NT2/D1 (cell line): ENCODE measurements around the gene TRPV6.

Experiments
- YY1 ChIP-seq: IDR thresholded peaks from 2 replicates; pipeline ENCODE4 v1.6.1; 2011; ENCODE audit not compliant: insufficient read length, insufficient read depth
- ZNF274 ChIP-seq: IDR thresholded peaks from 2 replicates; pipeline ENCODE4 v1.6.1; 2011; ENCODE audit warnings: mild to moderate bottlenecking, low read depth, low read length

DNA sequence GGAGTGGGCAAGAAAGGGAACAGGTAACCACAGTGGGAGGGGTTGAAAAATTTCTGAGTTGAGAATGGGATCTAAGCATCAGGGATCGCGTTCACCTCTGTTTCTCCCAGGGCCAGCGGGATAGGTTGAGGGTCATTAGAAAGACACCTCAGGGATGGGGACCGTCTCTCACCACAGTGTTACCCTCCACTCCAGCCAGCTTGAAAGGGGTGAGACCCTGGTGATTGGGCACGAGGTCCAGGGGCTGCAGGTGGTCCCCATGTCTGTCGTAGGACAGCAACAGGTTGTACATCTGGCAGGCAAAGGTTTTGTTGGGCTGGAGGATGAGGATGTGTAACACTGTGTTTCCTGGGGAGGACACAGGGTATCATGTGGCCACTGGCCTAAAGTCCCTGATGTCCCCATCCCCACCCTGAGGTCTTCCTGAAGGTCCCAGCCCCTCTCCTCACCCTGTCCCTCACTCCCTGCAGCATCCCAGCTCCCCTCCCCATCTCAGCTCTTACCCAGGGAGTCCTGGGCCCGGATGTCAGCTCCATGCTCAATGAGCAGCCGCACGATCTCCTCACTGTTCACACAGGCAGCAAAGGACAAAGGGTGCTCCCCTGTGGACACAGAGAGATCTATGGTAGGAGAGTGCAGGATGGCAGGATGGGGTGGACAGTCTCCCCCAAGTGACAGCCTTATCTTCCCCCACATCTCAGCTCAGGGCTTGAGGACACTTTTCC lies 9.1 kb downstream of the TRPV6 start:
- no peak for TF ChIP-seq YY1
- TF ChIP-seq ZNF274, result no peak
